Osteocyte (in vitro differentiated cells): ENCODE data around the gene PER3. TPM values are rescaled to one million over a fixed set of nuclear protein-coding genes. Genes with fewer than 3 reads are reported as not detected.

Source experiments
- DNase-seq: peaks from one replicate; pipeline ENCODE4 v3.0.0; 2021; ENCODE audit warnings: mixed read lengths; ENCODE audit not compliant: unreplicated experiment; ENCODE audit errors: extremely low spot score
- H3K27ac Mint-ChIP-seq: one replicate; pipeline ENCODE4 v1.8.0; 2021; ENCODE audit warnings: mild to moderate bottlenecking, mixed read lengths; ENCODE audit not compliant: unreplicated experiment
- H3K27me3 Mint-ChIP-seq: one replicate; pipeline ENCODE4 v1.8.0; 2021; ENCODE audit warnings: mixed read lengths; ENCODE audit not compliant: unreplicated experiment
- H3K36me3 Mint-ChIP-seq: one replicate; pipeline ENCODE4 v1.8.0; 2021; ENCODE audit warnings: mixed read lengths; ENCODE audit not compliant: unreplicated experiment
- H3K4me1 Mint-ChIP-seq: one replicate; pipeline ENCODE4 v1.8.0; 2021; ENCODE audit warnings: mixed read lengths; ENCODE audit not compliant: unreplicated experiment
- H3K4me3 Mint-ChIP-seq: one replicate; pipeline ENCODE4 v1.8.0; 2021; ENCODE audit warnings: mild to moderate bottlenecking, moderate library complexity, mixed read lengths; ENCODE audit not compliant: unreplicated experiment
- H3K9me3 Mint-ChIP-seq: one replicate; pipeline ENCODE4 v1.8.0; 2021; ENCODE audit warnings: mixed read lengths; ENCODE audit not compliant: unreplicated experiment
- CTCF ChIP-seq: fragments of 200-600 bp; sonication (generic); IDR thresholded peaks from 2 replicates; pipeline ENCODE4 v1.5.0; 2021; ENCODE audit warnings: antibody characterized with exemption, mild to moderate bottlenecking, moderate library complexity
- total RNA-seq: library from RNA; stranded (reverse); gene quantifications from 2 replicates; pipeline ENCODE4 v1.2.1, GENCODE V29; 2021

PER3 gene
- total RNA-seq, 1 donor from 2014 or later, result 8.8 TPM

DNA sequence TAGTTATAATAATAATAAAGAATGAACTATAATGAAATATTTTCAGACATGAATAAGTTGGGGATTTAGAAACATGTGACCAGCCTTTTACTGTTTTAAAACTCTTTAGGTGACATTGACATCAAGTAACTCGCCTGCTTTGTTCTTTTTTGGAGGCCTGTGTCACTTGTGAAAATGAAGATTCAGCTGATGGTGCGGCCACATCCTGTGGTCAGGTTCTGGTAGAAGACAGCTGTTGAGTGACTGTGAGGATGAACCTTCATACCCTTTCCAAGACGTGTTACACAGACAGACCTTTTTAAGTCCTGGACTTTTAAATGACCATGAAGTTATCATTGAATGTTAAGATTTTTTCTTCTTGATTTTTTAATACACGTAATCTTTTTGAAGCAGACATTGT is 58.4 kb downstream of the PER3 start:
- H3K4me1 Mint-ChIP-seq, result no peaks in the 10 kb centered on the region
- no peaks in the 10 kb centered on the region for H3K27me3 Mint-ChIP-seq
- H3K36me3 Mint-ChIP-seq, result peaks cover 31% of the 10 kb centered on the region
- H3K9me3 Mint-ChIP-seq, result peaks cover 16% of the 10 kb centered on the region
- no peak overlapping the region for H3K4me3 Mint-ChIP-seq
- H3K27ac Mint-ChIP-seq, result no peak overlapping the region
- TF ChIP-seq CTCF, result no peak
- DNase-seq, result no peak

GRCh38 chr1:7845761-7846160 is 61.7 kb downstream of the PER3 start:
- no peak for TF ChIP-seq CTCF
- Mint-ChIP-seq H3K4me1 (peaks cover 4% of the 10 kb centered on the region), H3K4me3 (no peak overlapping the region), H3K36me3 (peaks cover 6% of the 10 kb centered on the region), H3K9me3 (no peaks in the 10 kb centered on the region), H3K27ac (no peak overlapping the region), H3K27me3 (peaks cover 1% of the 10 kb centered on the region)
- DNase-seq, result no peak

GRCh38 chr1:7846656-7847055 is 62.6 kb downstream of the PER3 start:
- H3K4me3 Mint-ChIP-seq, result no peak overlapping the region
- peaks cover 2% of the 10 kb centered on the region for H3K36me3 Mint-ChIP-seq
- no peak for TF ChIP-seq CTCF
- H3K27ac Mint-ChIP-seq, result no peak overlapping the region
- no peak for DNase-seq
- H3K4me1 Mint-ChIP-seq, result peaks cover 4% of the 10 kb centered on the region
- H3K9me3 Mint-ChIP-seq, result no peaks in the 10 kb centered on the region
- H3K27me3 Mint-ChIP-seq, result peaks cover 9% of the 10 kb centered on the region

DNA sequence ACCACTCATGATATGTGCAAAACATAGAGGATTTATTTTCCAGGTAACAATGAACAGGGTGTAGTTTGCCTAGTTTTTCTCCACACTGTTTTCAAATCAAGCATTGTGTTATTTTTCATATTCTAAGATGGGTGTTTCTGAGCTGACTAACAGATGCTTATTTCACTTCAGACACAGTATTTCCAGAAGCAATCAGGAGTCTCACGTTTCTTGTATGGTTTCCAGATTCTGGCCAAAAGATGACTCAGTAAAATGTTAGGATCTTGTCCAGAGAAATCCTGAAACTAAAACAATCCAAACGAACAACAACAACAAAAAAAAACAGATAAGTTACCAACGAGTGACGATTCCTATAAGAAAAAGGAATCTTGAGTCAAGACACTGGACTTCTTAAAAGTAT is 63.5 kb downstream of the PER3 start:
- H3K4me1 Mint-ChIP-seq, result peaks cover 4% of the 10 kb centered on the region
- no peaks in the 10 kb centered on the region for H3K9me3 Mint-ChIP-seq
- TF ChIP-seq CTCF, result no peak
- peaks cover 10% of the 10 kb centered on the region for H3K27me3 Mint-ChIP-seq
- no peak overlapping the region for H3K4me3 Mint-ChIP-seq
- H3K36me3 Mint-ChIP-seq, result peaks cover 2% of the 10 kb centered on the region
- DNase-seq, result no peak
- peak overlapping the region; percentile 35 for H3K27ac Mint-ChIP-seq

DNA sequence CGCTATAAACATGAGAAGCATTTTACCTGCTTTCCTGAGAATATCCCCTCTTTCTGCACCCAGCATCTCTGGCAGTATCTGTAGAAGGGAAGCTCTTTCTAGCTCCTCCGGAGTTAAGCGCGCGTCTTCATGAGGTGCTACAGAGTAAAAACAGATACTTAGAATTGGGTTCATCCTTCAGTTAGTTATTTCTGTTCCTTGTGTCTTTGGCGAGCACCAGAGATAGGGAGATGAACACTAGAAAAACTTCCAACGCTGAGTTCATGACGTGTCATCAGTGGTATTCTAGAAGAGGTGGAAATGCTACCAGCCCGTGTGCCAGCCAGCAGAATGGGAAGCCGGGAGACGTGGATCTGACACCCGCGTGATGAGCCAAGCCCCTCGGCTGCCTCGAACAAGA is 66.7 kb downstream of the PER3 start:
- H3K27ac Mint-ChIP-seq, result no peak overlapping the region
- no peak for TF ChIP-seq CTCF
- DNase-seq, result no peak
- no peaks in the 10 kb centered on the region for H3K36me3 Mint-ChIP-seq
- H3K4me1 Mint-ChIP-seq, result peaks cover 4% of the 10 kb centered on the region
- H3K27me3 Mint-ChIP-seq, result peaks cover 17% of the 10 kb centered on the region
- no peak overlapping the region for H3K4me3 Mint-ChIP-seq
- H3K9me3 Mint-ChIP-seq, result no peaks in the 10 kb centered on the region
